PFSK-1 (cell line): ENCODE measurements around the gene EMSY.

Experiments
- FOXP2 ChIP-seq: optimal IDR thresholded peaks from 2 replicates; pipeline ENCODE3; 2011; ENCODE audit warnings: borderline replicate concordance, control low read depth, inconsistent platforms; ENCODE audit not compliant: insufficient read depth; ENCODE audit errors: extremely low read length, extremely low read depth
- POLR2AphosphoS5 ChIP-seq: IDR thresholded peaks from 2 replicates; pipeline ENCODE4 v1.6.1; 2012; ENCODE audit warnings: low read depth, mild to moderate bottlenecking, control low read depth, low read length, moderate library complexity
- SIN3A ChIP-seq: IDR thresholded peaks from 2 replicates; pipeline ENCODE4 v1.6.1; 2012; ENCODE audit warnings: mild to moderate bottlenecking, low read length, moderate library complexity, borderline replicate concordance; ENCODE audit not compliant: insufficient read depth
- TAF1 ChIP-seq: IDR thresholded peaks from 2 replicates; pipeline ENCODE4 v1.6.1; 2012; ENCODE audit warnings: low read length, control low read depth, borderline replicate concordance; ENCODE audit not compliant: insufficient read depth
- TF ChIP-seq, protein P1 (sequence below), 2 experiments: IDR thresholded peaks; 2 replicates each; pipeline versions ENCODE4 v1.6.1 to v1.8.0; 2011 to 2012; ENCODE audit warnings: low read depth in 2 of 2, low read length in 2 of 2, control low read depth in 1 of 2, inconsistent platforms in 1 of 2, mild to moderate bottlenecking in 1 of 2, moderate library complexity in 1 of 2; ENCODE audit not compliant: insufficient read depth in 1 of 2

The EMSY gene

DNA sequence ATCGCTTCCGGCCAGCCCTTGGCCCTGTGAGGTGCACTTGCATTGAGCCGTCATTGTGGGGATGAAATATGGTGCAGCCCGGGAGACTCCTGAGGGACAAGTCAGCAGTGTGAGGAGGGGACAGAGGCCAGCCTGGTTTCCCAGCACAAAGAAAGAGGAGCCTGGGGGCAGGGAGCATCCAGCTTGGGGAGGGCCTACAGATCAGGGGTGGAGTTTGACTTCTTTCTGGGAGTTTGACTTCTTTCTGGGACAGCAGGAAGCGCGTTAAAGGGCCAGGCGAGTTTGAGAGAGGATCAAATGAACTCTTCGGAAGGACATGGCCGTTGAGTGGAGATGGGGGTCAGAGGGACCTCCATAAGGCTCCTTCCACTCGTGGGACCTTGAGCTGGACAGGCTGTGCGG, 133.8 kb downstream of the EMSY start:
- TF ChIP-seq TAF1 (no peak), POLR2AphosphoS5 (no peak), SIN3A (no peak), FOXP2 (no peak)
- TF ChIP-seq, protein P1, sequence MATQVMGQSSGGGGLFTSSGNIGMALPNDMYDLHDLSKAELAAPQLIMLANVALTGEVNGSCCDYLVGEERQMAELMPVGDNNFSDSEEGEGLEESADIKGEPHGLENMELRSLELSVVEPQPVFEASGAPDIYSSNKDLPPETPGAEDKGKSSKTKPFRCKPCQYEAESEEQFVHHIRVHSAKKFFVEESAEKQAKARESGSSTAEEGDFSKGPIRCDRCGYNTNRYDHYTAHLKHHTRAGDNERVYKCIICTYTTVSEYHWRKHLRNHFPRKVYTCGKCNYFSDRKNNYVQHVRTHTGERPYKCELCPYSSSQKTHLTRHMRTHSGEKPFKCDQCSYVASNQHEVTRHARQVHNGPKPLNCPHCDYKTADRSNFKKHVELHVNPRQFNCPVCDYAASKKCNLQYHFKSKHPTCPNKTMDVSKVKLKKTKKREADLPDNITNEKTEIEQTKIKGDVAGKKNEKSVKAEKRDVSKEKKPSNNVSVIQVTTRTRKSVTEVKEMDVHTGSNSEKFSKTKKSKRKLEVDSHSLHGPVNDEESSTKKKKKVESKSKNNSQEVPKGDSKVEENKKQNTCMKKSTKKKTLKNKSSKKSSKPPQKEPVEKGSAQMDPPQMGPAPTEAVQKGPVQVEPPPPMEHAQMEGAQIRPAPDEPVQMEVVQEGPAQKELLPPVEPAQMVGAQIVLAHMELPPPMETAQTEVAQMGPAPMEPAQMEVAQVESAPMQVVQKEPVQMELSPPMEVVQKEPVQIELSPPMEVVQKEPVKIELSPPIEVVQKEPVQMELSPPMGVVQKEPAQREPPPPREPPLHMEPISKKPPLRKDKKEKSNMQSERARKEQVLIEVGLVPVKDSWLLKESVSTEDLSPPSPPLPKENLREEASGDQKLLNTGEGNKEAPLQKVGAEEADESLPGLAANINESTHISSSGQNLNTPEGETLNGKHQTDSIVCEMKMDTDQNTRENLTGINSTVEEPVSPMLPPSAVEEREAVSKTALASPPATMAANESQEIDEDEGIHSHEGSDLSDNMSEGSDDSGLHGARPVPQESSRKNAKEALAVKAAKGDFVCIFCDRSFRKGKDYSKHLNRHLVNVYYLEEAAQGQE (IDR thresholded peaks at IDR 0.05; ENCODE audit: insufficient read depth in 1 of 2, low read depth in 2 of 2, low read length in 2 of 2), result no peak

DNA sequence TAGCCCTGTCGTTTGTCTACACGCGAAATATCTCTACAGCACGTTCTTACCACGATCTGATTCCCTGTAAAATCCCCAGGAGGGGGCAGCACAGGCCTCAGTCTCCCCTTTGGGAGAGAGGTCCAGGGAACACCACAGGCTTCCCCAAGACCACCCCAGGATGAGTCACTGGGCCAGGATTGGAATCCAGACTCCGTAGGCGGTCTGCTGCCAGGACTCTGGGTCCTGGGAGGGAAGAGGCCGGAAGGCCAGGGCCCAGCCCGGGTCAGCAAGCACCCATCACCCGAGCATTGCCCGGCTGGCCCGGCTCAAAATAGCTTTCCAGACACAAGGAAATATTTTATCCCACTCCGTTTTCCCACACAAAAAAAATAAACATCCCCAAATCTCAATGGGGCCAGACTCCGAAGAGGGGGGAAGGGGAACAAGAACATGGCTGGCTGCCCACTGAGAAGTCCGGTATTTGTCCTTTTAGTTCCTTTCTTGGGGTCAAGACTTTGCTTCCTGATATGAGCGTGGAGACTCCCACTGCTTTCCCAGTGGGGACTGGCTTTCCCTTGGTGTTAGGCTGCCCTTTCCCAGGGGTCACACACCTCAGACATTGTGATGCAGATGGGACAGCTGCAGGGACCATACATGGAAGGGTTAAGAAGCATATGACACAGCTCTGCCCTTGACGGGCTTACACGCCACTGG, 134.4 kb downstream of the EMSY start:
- TF ChIP-seq TAF1 (no peak), SIN3A (no peak), FOXP2 (no peak), POLR2AphosphoS5 (no peak)
- TF ChIP-seq, protein P1 (IDR thresholded peaks at IDR 0.05; ENCODE audit: insufficient read depth in 1 of 2, low read depth in 2 of 2, low read length in 2 of 2), result no peak

DNA sequence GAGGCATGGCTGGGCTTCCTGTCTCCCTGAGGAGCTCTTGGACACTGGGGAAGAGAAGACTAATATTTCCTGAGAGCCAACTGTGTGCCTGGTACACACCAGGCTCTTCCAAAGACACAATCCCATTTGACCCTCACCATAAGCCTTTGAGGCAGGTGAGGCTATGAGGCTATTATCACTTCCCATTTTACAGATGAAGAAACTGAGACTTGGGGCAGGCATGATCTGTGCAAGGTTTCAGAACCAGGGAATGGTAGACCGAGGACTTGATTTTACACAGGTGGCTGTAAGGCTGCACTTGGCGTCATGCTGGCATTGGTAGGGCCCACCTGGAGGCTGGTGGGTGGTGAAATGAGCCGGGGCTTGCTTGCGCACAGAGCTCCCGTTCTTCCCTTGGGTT, 134.9 kb downstream of the EMSY start:
- TF ChIP-seq SIN3A, result no peak
- TF ChIP-seq POLR2AphosphoS5, result no peak
- TF ChIP-seq, protein P1 (IDR thresholded peaks at IDR 0.05; ENCODE audit: insufficient read depth in 1 of 2, low read depth in 2 of 2, low read length in 2 of 2), result no peak
- no peak for TF ChIP-seq TAF1
- TF ChIP-seq FOXP2, result no peak

DNA sequence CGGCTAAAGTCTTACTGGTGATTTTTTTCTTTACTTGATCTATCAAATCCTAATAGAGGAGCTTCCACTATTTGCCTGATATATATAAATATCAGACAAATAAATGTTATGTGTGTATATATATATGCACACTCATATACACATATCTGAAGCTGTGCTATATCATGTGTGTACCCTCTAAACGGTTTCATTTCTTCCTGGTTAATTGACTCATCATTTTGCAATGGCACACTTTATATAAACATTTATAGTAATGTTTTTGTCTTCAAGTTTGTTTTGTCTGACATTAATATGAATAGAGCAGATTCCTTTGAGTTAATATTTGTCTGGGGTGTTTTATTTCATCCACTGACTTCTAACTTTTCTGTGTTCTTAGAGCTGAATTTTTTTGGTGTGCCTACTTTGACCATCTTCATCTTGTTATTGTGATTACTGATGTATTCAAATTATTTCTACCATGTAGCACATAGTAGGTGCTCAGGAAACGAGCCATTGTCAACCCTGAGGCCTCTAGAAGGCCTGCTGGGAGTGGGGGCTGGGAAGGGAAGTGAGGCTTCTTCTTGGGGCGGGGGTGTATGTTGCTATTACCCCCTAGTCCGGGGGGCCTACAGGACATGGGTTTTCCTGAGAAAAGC, 143.1 kb downstream of the EMSY start:
- TF ChIP-seq POLR2AphosphoS5 (no peak), SIN3A (no peak), TAF1 (no peak), FOXP2 (no peak)
- TF ChIP-seq, protein P1 (IDR thresholded peaks at IDR 0.05; ENCODE audit: insufficient read depth in 1 of 2, low read depth in 2 of 2, low read length in 2 of 2), result no peak
